NCI-H2171 treated with DMSO at 0.1 percent for 48 hours (cell line): ENCODE measurements around the gene BDKRB1.

ENCODE experiments used
- DNase-seq: peaks from one replicate; lab custom pipeline; 2025; lab: John Stamatoyannopoulos, UW

BDKRB1 gene

DNA sequence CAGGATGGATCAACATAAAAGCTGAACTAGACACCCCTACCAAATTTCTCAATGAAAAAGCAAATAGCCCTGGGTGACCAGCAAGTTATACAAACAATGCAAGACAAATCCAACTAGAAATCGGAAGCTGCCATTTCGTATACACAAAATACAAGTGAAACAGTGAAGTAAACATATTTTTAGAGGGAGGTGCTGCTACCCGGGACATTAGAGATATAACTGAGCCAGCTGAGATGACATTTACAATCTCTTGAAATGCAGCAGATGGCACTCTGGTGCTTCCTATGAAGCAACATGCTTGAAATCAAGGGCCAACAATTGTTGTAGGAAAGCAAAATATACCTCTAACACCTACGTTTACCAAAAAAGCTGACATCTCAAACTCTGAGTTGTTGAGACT is 25.5 kb downstream of the BDKRB1 start:
- DNase-seq = peak; percentile 52

GRCh38 chr14:96284008-96284407 is 28.0 kb downstream of the BDKRB1 start:
- DNase-seq = no peak

DNA sequence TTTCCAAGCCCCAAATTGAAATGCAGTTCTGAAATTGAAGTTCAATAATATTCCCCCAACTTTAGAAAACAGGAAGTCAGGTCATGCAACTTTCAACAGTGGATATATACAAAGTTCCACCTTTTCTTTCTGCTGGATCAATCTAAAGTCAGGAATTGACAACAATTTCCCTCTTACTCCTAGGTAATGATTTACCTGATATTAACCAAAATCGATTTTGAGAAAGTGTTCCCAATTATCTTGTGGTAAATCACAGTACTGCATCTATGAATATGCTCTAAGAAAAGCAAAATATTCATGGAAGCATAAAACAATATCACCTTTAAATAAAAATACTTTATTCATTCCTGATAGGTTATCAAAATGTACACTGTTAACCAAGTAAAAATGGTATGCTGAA is 28.4 kb downstream of the BDKRB1 start:
- no peak for DNase-seq

DNA sequence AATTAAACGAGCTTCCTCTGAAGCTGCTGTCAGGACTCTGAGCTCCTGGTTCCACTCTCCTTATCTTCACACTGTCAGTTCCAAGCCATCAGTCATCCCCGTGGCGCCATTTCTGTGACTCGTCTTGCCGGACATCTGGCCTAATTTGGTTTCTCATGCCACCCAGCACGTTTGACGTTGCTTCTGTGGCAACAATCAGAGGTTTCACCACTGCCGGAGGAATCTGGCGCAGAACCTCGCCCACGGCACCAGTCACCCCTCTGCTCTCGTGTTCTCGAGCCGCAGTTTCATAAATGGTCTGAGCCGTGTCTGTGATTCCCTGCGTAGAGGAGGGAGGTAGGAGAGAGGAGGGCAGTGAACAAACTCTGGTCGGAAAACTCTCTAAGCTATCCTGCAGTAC is 29.7 kb downstream of the BDKRB1 start:
- no peak for DNase-seq

GRCh38 chr14:96286251-96286650 is 30.2 kb downstream of the BDKRB1 start:
- no peak for DNase-seq

DNA sequence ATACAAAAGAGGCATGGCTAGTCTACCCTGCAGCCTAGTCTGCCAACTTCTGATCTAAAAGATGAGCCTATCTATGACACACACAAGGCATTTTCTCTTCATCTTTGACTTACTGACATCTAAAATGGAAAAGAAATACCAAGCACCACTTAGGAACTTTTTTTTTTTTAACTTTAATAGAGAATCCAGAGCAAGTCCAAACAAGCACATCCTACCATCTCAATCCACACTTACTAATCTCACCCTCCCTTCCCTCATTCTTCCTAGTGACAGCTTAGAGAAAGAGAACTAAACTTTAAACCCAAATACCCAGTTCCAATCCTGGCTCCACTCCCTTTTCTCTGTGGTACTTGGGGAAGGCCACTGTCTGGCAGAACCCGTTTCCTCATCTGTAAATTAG is 31.8 kb downstream of the BDKRB1 start:
- no peak for DNase-seq

GRCh38 chr14:96294246-96294645 is 38.2 kb downstream of the BDKRB1 start:
- no peak for DNase-seq

DNA sequence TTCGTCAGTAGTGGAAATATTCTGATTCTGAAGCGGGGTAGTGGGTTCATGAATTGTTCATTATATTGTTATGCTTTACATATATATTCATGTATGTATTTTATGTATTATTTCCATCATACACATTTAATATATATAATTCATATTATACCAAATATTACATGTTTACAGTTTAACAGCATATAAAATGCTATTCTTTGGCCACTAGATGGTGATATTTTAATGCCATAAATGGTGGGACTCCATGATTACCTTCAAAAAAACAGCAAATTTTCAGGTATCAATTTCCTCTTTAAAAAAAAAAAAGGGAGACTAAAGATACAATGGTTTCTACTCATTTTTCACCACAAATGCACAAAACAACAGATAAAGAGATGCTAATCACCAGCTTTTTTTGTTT is 41.0 kb downstream of the BDKRB1 start:
- peak; percentile 63 for DNase-seq

DNA sequence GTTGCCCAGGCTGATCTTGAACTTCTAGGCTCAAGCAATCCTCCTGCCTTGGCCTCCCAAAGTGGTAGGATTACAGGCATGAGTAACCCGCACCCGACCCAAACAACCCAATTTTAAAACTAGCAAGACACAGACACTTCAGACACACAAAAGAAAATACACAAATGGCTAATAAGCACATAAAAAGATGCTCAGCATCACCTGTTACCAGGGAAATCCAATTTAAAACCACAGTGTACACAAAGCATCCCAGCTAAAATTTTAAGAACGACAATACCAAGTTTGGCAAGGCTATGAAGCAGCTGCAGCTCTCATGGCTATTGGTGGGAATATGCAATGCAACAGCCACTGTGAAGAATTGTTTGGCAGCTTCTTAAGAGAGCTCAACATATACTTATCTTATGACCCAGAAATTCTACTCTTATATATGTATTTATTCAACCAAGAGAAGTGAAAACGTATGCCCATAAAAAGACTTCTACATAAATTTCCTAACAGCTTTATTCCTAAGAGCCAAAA is 42.0 kb downstream of the BDKRB1 start:
- no peak for DNase-seq

DNA sequence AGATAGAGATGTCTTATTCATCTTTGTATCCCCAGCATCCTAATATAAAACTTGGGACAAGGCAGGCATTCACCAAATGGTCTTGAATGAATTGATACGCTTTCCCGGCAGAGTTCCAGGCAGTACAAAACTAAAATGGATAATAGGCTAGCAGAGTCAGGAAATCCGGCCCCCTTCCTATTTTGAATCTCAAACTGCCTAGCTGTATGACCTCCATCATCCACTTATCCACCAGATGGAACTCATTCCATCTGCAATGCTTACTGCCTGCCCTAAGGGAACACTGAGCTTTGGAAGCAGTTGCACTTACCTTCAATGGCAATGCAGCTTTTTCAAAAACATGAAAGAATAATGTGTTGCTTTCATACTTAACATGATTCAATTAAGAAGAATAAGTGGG is 43.4 kb downstream of the BDKRB1 start:
- DNase-seq = no peak

DNA sequence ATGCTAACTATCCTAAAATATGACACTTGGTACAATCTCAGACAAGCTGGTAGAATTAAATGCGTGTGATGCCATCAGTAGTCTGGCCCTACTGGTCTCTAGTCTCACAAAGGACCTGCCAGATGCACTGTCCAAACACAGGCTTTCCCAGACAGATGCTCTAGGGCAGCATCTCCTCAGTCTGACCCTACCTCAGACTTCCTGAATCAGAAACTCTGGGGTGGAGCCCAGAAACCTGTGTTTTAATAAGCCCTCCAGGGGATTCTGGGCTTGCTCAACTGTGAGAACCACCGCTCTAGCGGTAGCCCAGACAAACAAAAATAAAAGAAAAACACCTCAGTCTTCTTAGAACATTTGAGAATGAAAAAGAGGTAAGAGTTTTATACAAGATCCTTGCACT is 48.0 kb downstream of the BDKRB1 start:
- DNase-seq = peak; percentile 46

GRCh38 chr14:96304956-96305355 is 48.9 kb downstream of the BDKRB1 start:
- no peak for DNase-seq

- DNase-seq = no peak
These were observed 51.4 kb downstream of the BDKRB1 start for GRCh38 chr14:96307434-96307833.

DNA sequence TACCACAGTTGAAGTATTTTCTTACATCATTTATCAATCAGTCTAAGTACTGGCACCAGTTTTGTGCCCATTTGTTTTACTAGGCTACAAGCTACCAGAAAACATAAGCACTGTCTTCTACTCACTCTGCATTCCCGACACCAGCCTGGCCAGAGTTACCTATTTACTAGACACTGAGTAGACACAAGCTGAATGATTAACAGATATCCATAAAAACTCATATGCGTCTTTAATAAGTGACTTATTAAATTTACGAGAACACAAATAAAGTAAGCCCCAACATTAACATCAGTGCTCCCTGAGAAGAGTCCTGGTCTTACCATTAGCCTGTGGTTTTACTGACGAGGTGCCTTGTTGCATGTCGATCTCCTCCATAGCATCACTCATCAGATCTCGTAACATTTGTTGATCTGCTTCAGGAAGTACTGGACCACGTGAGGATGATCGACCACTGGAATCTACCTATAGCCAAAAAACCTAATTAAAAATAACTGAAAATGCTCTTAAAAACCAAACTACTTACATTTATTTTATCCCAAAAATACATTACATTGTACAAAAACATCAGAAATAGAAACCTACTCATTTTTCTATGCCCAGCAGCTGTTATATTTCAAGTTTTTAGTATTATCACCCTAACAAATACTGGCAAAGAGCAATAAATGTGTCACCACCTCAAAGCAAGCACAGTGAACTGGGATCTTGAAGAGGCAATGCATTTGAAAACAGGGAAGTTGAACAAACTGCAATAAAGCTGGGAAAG is 53.3 kb downstream of the BDKRB1 start:
- no peak for DNase-seq

GRCh38 chr14:96309896-96310330 is 53.9 kb downstream of the BDKRB1 start:
- no peak for DNase-seq

DNA sequence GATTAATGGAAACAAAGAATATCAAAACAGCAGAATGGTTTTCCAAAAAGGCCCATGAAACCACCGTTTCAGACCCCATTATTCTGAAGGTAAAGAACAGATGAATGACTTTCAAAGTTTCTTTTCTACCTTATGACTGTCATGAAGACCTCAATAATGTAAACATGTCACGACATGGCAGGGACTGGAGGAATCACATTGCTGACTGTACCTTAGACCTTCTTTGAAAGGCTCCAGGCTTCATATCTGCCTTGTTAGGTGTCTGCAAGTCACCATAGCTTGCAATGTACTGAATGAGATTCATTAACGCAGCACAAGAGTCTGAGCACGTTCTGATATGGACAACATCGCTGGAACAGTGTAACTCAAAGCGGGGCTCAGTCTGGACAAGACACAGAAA is 54.9 kb downstream of the BDKRB1 start:
- no peak for DNase-seq
